H1 (cell line): ENCODE measurements around the gene SKAP1.

ENCODE experiments used
- EZH2 ChIP-seq: fragments of 200-600 bp; sonication (generic); IDR thresholded peaks from 2 replicates; pipeline ENCODE4 v1.7.1; 2012; ENCODE audit warnings: low read depth, mild to moderate bottlenecking, moderate library complexity, low read length, inconsistent platforms; ENCODE audit not compliant: severe bottlenecking
- JUN ChIP-seq: IDR thresholded peaks from 2 replicates; pipeline ENCODE4 v1.6.1; 2011; ENCODE audit warnings: low read depth, mild to moderate bottlenecking, improper control_type of control experiment, low read length
- SAP30 ChIP-seq: fragments of 300-600 bp; sonication (generic); IDR thresholded peaks from 2 replicates; pipeline ENCODE4 v1.7.1; 2012; ENCODE audit warnings: low read length, moderate library complexity, mild to moderate bottlenecking, inconsistent platforms; ENCODE audit not compliant: insufficient read depth, insufficient replicate concordance
- TAF1 ChIP-seq: IDR thresholded peaks from 2 replicates; pipeline ENCODE4 v1.6.1; 2011; ENCODE audit warnings: mild to moderate bottlenecking, low read depth, low read length
- TF ChIP-seq, protein P1 (sequence below), 3 experiments: IDR thresholded peaks; 1 replicate in 2 of 3; 2 replicates in 1 of 3; pipeline versions ENCODE4 v1.5.1 to v1.6.1; 2011; ENCODE audit warnings: low read length in 3 of 3, mild to moderate bottlenecking in 3 of 3, inconsistent platforms in 2 of 3, low read depth in 1 of 3, moderate library complexity in 1 of 3; ENCODE audit not compliant: insufficient read depth in 1 of 3; ENCODE audit errors: control extremely low read depth in 1 of 3
- TF ChIP-seq, protein P2 (sequence below): IDR thresholded peaks from 2 replicates; pipeline ENCODE4 v1.6.1; 2012; ENCODE audit warnings: inconsistent platforms

DNA sequence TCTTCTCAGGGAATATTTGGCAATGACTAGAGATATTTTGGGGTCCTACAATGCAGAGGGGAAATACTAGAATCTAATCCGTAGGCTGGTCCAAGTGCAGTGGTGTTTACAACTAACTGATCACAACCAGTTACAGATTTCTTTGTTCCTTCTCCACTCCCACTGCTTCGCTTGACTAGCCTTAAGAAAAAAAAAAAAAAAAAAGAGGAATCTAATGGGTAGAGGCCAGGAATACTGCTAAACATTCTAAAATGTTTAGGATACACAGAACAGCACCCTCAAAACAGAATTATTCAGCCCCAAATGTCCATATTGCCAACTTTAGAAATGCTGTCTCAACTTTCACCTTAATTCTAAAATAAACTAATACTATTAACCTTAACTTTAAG, 49.0 kb upstream of the SKAP1 start:
- TF ChIP-seq, protein P1, sequence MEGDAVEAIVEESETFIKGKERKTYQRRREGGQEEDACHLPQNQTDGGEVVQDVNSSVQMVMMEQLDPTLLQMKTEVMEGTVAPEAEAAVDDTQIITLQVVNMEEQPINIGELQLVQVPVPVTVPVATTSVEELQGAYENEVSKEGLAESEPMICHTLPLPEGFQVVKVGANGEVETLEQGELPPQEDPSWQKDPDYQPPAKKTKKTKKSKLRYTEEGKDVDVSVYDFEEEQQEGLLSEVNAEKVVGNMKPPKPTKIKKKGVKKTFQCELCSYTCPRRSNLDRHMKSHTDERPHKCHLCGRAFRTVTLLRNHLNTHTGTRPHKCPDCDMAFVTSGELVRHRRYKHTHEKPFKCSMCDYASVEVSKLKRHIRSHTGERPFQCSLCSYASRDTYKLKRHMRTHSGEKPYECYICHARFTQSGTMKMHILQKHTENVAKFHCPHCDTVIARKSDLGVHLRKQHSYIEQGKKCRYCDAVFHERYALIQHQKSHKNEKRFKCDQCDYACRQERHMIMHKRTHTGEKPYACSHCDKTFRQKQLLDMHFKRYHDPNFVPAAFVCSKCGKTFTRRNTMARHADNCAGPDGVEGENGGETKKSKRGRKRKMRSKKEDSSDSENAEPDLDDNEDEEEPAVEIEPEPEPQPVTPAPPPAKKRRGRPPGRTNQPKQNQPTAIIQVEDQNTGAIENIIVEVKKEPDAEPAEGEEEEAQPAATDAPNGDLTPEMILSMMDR (IDR thresholded peaks at IDR 0.05; ENCODE audit: control extremely low read depth in 1 of 3, insufficient read depth in 1 of 3, low read depth in 1 of 3, low read length in 3 of 3) = no peak
- TF ChIP-seq TAF1 (no peak), EZH2 (no peak), JUN (no peak), SAP30 (no peak)
- TF ChIP-seq, protein P2, sequence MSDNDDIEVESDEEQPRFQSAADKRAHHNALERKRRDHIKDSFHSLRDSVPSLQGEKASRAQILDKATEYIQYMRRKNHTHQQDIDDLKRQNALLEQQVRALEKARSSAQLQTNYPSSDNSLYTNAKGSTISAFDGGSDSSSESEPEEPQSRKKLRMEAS = no peak
